CD4-positive, alpha-beta T cell (primary cell): ENCODE measurements around the gene ELFN1. TPM values are rescaled to one million over a fixed set of nuclear protein-coding genes. Genes with fewer than 3 reads are reported as not detected.

ENCODE experiments used
- ATAC-seq: fragments of 200-7000 bp; cut with Tn5 transposase; one replicate; pipeline ENCODE4 v1.10.0; 2022; ENCODE audit warnings: mild to moderate bottlenecking; ENCODE audit not compliant: poor library complexity
- CTCF ChIA-PET: fragments of 350-600 bp; sonication (Branson Sonifier 250); formaldehyde crosslinking; loops from one replicate; lab custom pipeline; 2021; ENCODE audit warnings: antibody characterized with exemption, inconsistent platforms; lab: Charles Lee
- POLR2A ChIA-PET: fragments of 350-600 bp; sonication (Branson Sonifier 250); formaldehyde crosslinking; loops from one replicate; lab custom pipeline; 2021; ENCODE audit warnings: antibody characterized with exemption, inconsistent platforms; lab: Charles Lee
- DNase-seq, 14 experiments: peaks; one replicate each; pipeline ENCODE4 v3.0.0-alpha.2; 2013 to 2020; ENCODE audit warnings: mixed read lengths in 2 of 14
- H3K27ac ChIP-seq, 2 donors: one replicate each; pipeline versions ENCODE4 v1.5.1 to v1.7.0; 2013; ENCODE audit warnings: low read length in 2 of 2, low read depth in 1 of 2, mild to moderate bottlenecking in 1 of 2
- H3K27me3 ChIP-seq, 2 experiments: 1 replicate in 1 of 2; 2 replicates in 1 of 2; pipeline versions ENCODE4 v1.6.1 to v1.7.0; 2013; ENCODE audit warnings: low read length in 2 of 2, control low read depth in 1 of 2, mild to moderate bottlenecking in 1 of 2, moderate library complexity in 1 of 2; ENCODE audit not compliant: insufficient read depth in 2 of 2, control insufficient read depth in 1 of 2
- H3K36me3 ChIP-seq: one replicate; pipeline ENCODE4 v1.6.1; 2013; ENCODE audit warnings: low read length, control low read depth; ENCODE audit not compliant: insufficient read depth
- H3K4me1 ChIP-seq: one replicate; pipeline ENCODE4 v1.6.1; 2013; ENCODE audit warnings: low read length, control low read depth; ENCODE audit not compliant: insufficient read depth
- H3K4me3 ChIP-seq: one replicate; pipeline ENCODE4 v1.5.1; 2013; ENCODE audit warnings: mild to moderate bottlenecking, low read length, moderate library complexity
- H3K9me3 ChIP-seq, 2 experiments: 1 replicate in 1 of 2; 2 replicates in 1 of 2; pipeline versions ENCODE4 v1.6.1 to v1.7.0; 2013; ENCODE audit warnings: low read length in 2 of 2, mild to moderate bottlenecking in 2 of 2, control low read depth in 1 of 2, moderate library complexity in 1 of 2; ENCODE audit not compliant: control insufficient read depth in 1 of 2, insufficient read depth in 1 of 2
- H3K27ac Mint-ChIP-seq: one replicate; pipeline ENCODE4 v1.8.0; 2020; ENCODE audit warnings: mixed read lengths
- H3K27me3 Mint-ChIP-seq: one replicate; pipeline ENCODE4 v1.8.0; 2021; ENCODE audit warnings: mixed read lengths
- H3K36me3 Mint-ChIP-seq: one replicate; pipeline ENCODE4 v1.8.0; 2021; ENCODE audit warnings: low read depth, mixed read lengths
- H3K4me1 Mint-ChIP-seq: one replicate; pipeline ENCODE4 v1.8.0; 2021; ENCODE audit warnings: low read depth, mixed read lengths
- H3K4me3 Mint-ChIP-seq: one replicate; pipeline ENCODE4 v1.8.0; 2020; ENCODE audit warnings: mild to moderate bottlenecking, mixed read lengths
- H3K9me3 Mint-ChIP-seq: one replicate; pipeline ENCODE4 v1.8.0; 2020; ENCODE audit warnings: mixed read lengths
- intact Hi-C, 2 experiments: fragments of 100-400 bp; cut with DNase I in 1 of 2; cut with micrococcal nuclease in 1 of 2; formaldehyde crosslinking; loops; one replicate each; pipeline versions ENCODE4 v1.15.1 to v1.9.0; 2023 to 2025; cut with DNase I, micrococcal nuclease
- total RNA-seq, 174 experiments: library from RNA in 2 of 174; stranded (reverse) in 2 of 174; gene quantifications; one replicate each; pipeline ENCODE4 v1.2.3 and lab custom pipeline; 2021 to 2026
- TF ChIP-seq, protein P1 (sequence below): fragments of 200-600 bp; IDR thresholded peaks from one replicate; pipeline ENCODE4 v1.8.0; 2022; ENCODE audit warnings: antibody characterized with exemption, mild to moderate bottlenecking

Gene ELFN1
- total RNA-seq, 2 experiments from 2014 or later: not detected

DNA sequence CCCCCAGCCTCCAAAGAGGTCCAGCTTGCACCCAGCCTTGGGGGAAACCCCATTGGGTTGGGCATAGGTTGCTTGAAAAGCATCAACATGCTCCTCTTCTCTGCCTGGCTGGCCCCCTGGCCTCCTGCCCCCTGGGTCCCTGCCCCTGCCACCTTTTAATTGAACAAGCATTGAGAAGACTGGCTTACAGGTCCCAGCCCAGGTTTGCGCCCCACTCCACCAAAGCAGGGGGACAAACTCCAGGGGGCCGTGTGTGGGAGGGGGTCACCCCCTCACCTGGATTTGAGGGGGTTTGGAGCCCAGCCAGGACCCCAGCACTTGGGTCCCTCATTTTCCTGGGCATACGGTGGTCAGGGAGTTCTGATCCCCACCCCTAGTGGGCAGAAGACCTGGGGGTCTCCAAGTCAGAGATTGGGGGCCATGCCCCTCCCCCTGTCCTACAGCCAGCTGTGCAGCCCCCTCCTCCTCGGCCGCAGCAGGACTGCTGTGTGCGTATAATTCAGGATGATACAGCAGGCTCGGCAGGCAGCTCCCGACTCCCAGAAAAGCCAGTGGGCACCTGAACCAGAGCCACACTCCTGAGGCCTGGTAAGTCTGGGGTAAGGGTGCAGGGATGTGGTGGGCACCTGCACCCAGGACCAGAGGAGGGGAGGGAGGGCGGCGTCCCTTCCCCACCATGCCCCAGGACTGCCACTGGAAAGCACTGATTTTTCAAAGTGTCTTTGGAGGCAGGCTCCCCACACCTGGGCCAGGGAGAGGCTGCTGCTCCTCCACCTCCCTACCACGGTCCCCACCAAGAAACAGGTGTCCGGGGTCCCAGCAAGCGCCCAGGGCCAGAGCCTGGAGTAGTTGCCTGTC lies 1.7 kb downstream of the ELFN1 start:
- no peaks in the 10 kb centered on the region for H3K9me3 Mint-ChIP-seq
- H3K27ac ChIP-seq: no peak overlapping the region
- intact Hi-C loops: no loop called here
- ATAC-seq: no peak
- H3K27me3 ChIP-seq: peaks cover 43 to 57% of the 10 kb centered on the region in 2 experiments
- H3K27ac Mint-ChIP-seq: no peak overlapping the region
- peaks cover 13% of the 10 kb centered on the region for H3K4me1 Mint-ChIP-seq
- TF ChIP-seq, protein P1, sequence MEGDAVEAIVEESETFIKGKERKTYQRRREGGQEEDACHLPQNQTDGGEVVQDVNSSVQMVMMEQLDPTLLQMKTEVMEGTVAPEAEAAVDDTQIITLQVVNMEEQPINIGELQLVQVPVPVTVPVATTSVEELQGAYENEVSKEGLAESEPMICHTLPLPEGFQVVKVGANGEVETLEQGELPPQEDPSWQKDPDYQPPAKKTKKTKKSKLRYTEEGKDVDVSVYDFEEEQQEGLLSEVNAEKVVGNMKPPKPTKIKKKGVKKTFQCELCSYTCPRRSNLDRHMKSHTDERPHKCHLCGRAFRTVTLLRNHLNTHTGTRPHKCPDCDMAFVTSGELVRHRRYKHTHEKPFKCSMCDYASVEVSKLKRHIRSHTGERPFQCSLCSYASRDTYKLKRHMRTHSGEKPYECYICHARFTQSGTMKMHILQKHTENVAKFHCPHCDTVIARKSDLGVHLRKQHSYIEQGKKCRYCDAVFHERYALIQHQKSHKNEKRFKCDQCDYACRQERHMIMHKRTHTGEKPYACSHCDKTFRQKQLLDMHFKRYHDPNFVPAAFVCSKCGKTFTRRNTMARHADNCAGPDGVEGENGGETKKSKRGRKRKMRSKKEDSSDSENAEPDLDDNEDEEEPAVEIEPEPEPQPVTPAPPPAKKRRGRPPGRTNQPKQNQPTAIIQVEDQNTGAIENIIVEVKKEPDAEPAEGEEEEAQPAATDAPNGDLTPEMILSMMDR: no peak
- no peak overlapping the region for H3K4me3 Mint-ChIP-seq
- H3K9me3 ChIP-seq: peaks cover 0 to 33% of the 10 kb centered on the region in 2 experiments
- H3K4me1 ChIP-seq: peaks cover 20% of the 10 kb centered on the region
- DNase-seq: peak in 2 of 14 experiments; percentile 9 to 29
- CTCF ChIA-PET: no interaction called here
- H3K36me3 Mint-ChIP-seq: no peaks in the 10 kb centered on the region
- POLR2A ChIA-PET: no interaction called here
- no peaks in the 10 kb centered on the region for H3K36me3 ChIP-seq
- H3K27me3 Mint-ChIP-seq: peaks cover 38% of the 10 kb centered on the region
- H3K4me3 ChIP-seq: no peak overlapping the region

DNA sequence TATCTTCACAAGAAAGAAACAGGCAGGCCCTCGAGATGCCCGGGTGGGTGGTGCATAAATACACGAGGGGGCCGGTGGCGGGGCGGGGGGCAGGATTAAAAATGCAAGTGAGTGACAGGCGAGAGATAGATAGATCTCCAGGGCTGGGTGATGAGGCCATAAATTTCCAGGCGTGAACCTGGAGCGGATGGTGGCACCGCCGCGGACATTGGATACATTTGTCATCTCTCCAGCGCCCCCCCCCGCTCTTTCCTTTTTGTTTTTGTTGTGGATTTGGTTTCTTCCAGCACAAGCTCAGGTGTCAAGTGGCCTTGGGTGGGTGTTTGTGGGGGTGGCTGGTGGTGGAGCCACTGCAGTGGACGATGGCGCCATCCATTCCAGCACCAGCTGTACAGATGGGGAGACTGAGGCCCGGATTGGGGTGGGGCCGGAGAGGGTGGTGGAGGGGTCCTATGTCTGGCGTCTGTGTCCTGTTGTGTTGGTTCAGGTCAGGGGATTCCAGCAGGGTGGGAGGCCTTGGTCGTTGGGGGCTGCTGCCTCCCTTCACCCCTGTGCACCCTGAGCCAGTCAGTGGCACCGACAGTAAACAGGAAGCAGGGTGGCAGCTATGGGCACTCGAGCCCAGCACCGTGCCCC lies 2.9 kb downstream of the ELFN1 start:
- ChIA-PET POLR2A (no interaction called here), CTCF (no interaction called here)
- H3K27me3 ChIP-seq: peaks cover 35 to 49% of the 10 kb centered on the region in 2 experiments
- peaks cover 0 to 25% of the 10 kb centered on the region in 2 experiments for H3K9me3 ChIP-seq
- H3K4me1 ChIP-seq: peaks cover 11% of the 10 kb centered on the region
- Mint-ChIP-seq H3K27me3 (peaks cover 36% of the 10 kb centered on the region), H3K36me3 (no peaks in the 10 kb centered on the region), H3K9me3 (no peaks in the 10 kb centered on the region), H3K4me1 (peaks cover 13% of the 10 kb centered on the region), H3K4me3 (no peak overlapping the region), H3K27ac (no peak overlapping the region)
- no peak overlapping the region for H3K4me3 ChIP-seq
- H3K36me3 ChIP-seq: no peaks in the 10 kb centered on the region
- peak in 2 of 14 experiments; percentile 4 to 16 for DNase-seq
- H3K27ac ChIP-seq: no peak overlapping the region
- TF ChIP-seq, protein P1: no peak
- intact Hi-C loops: no loop called here
- no peak for ATAC-seq

DNA sequence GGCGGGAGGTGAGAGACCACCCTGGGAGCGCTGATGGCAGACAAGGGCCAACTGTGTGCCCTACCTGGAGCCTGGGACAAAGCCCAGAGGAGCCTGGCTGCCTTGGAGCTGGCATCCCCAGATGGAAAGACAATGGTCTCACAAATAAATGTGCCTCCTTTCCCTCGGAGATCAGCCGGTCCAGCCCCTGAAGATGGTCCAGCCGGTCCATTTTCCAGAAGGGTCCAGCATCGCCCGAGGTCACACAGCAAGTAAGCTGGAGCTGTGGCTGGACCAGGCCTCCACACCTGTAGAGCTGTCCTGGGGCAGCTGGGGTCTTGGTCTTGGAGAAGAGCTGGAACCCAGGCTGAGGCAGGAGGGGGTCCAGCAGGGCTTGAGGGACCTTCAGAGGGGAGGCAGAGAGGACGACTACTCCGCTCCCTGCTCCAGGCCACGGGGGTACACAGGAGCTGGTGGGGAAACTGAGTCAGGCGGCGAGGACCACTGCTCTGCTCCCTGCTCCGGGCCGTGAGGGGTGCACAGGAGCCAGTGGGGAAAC lies 3.6 kb downstream of the ELFN1 start:
- no peaks in the 10 kb centered on the region for H3K36me3 Mint-ChIP-seq
- no peak overlapping the region for H3K27ac Mint-ChIP-seq
- Histone ChIP-seq H3K27ac (no peak overlapping the region), H3K36me3 (no peaks in the 10 kb centered on the region), H3K27me3 (peaks cover 28 to 42% of the 10 kb centered on the region in 2 experiments), H3K4me1 (peaks cover 8% of the 10 kb centered on the region), H3K4me3 (no peak overlapping the region), H3K9me3 (peaks cover 0 to 20% of the 10 kb centered on the region in 2 experiments)
- POLR2A ChIA-PET: no interaction called here
- H3K9me3 Mint-ChIP-seq: no peaks in the 10 kb centered on the region
- H3K4me1 Mint-ChIP-seq: peaks cover 6% of the 10 kb centered on the region
- CTCF ChIA-PET: no interaction called here
- H3K27me3 Mint-ChIP-seq: peaks cover 29% of the 10 kb centered on the region
- intact Hi-C loops: no loop called here
- no peak for ATAC-seq
- peak in 1 of 14 experiments; percentile 4 for DNase-seq
- TF ChIP-seq, protein P1: no peak
- no peak overlapping the region for H3K4me3 Mint-ChIP-seq
